NCI-H128 (cell line): ENCODE results near the gene MED15.

Experiments
- DNase-seq: peaks from one replicate; lab custom pipeline; 2025; ENCODE audit not compliant: unreplicated experiment; lab: John Stamatoyannopoulos, UW

The MED15 gene

DNA sequence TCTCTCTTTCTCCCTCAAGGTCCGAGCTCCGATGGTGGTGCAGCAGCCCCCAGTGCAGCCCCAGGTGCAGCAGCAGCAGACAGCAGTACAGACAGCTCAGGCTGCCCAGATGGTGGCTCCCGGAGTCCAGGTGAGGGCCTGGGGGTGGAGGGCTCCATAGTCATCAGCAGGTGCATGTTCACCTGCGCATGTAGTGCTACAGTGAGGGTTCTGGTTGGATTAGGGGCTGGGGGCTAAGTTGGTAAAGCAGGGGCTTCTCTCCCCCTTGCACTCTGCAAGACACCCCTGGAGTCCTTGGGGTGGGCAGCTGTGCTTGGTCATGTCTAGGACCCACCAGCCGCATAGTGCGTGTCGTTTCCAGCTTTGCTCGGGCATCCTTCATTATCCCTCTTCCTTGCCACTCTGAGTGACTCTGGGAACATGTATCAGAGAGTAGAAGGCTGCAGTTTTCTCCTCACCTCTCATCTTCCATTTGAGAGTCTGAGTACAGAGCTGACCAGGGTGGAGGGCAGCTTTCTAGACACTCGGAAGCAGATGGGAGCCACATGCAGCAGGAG is 61.2 kb downstream of the MED15 start:
- DNase-seq = no peak

DNA sequence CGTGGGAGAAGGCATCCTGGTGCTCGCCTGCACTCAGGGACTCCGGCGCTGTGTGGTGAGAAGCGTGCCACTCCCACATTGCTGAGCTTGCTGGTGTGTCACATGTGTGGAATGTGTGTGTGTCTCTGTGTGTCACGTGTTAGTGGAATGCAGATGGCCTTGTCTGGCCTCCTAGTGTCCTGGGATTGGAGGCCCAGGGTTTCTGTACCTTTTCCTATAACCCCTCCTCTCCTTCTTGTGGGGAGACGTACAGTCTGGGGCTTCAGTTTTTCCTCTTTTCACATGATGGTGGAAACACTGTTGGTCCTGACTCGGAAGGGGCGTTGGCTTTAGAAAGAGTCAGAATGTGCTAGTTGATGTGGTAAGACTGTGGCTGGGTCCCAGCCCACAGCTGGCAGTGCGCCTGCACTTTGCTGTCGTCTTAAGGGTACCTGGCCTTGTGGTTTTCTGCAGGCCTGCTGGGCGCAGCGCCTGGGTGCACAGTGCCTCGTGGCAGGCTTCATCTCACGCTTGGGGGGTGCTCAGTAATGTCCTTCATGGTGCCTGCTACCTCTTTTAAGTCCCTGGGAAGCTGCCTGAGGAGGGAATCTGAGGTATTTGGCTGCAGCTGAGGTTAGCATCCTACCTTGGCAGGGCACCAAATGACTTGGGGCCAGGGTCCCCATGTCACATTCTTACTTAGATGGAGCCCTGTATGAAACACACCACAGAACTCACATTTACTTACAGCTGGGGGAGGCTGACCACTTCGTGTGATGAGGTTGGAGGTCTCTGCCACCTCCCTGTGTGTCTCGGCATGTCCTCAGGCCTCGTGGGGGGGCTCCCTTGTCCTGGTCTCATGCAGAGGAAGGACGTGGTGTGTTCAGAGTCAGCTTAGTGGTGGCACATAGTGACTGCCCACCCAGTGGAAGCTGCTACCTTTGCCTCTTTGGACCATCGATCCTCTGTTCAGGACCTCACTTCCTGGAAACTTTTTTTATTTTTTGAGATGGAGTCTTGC is 61.9 kb downstream of the MED15 start:
- no peak for DNase-seq

- no peak for DNase-seq
These were observed 63.7 kb downstream of the MED15 start for GRCh38 chr22:20571078-20571503.

DNA sequence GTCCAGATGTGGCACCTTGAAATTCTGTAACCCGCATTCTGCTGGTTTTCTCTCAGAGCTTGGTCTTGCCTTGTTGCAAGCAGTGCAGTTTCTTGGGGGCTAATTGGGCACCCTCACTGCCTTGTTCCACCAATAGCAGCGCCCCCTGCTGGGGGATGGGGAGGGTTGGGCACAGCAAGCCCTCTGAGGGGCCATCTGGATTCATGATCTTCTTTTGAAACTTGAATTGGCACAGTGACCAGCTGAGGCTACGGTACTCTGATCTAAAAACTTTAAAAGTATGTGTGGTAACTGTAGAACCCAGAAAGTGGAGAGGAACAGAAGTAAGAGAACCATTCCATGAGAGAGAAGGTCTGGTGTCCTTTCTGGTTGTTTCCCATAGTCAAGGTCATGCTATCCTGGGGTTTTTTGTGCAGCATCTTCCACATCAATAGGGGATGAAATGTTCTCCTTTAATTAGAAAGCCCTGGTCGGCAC is 64.2 kb downstream of the MED15 start:
- DNase-seq = no peak

- no peak for DNase-seq
These were observed 64.9 kb downstream of the MED15 start for GRCh38 chr22:20572132-20572802.

- no peak for DNase-seq
These were observed 65.9 kb downstream of the MED15 start for GRCh38 chr22:20573176-20573832.

- no peak for DNase-seq
These were observed 66.6 kb downstream of the MED15 start for GRCh38 chr22:20573833-20574615.

DNA sequence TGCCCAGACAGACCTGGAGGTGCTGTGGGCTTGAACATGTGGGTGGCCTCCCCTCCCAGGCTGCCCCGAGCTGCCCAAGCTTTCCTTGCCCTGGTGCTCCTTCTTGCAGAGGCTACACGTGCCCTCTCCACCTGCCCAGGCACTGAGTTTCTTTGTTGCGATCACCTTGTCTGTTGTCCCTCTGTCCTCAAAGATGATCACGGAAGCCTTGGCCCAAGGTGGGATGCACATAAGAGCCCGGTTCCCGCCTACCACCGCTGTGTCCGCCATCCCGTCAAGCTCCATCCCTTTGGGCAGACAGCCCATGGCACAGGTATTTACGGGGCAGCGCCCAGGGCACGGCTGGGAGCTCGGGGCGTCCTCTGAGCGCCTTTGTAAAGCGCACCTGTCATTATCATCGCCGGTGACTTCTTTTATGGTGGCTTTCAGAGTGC is 67.5 kb downstream of the MED15 start:
- no peak for DNase-seq

GRCh38 chr22:20575724-20576444 is 68.5 kb downstream of the MED15 start:
- DNase-seq = no peak

GRCh38 chr22:20576445-20576816 is 69.0 kb downstream of the MED15 start:
- DNase-seq = no peak

DNA sequence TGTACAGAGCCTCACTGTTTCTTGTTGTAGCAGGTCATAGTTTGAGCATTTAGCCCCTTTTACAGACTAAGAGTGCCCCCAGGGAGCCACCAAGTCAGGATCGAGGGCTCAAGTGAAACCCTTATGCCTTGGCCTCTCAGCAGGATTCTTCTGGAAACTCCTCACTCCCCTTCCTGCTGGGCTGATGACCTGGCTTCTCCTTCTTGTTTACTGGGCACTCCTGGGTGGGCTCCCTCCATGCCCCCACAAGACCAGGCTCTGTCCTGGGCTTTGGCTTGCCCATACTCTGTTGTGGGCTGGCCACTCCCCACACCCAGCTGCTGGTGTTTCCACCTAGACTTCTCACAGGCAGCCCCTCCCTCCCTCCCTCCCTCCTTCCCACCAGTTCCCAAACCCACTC is 69.6 kb downstream of the MED15 start:
- no peak for DNase-seq

GRCh38 chr22:20577549-20577975 is 70.2 kb downstream of the MED15 start:
- DNase-seq = no peak

GRCh38 chr22:20578192-20578591 is 70.8 kb downstream of the MED15 start:
- DNase-seq = no peak

DNA sequence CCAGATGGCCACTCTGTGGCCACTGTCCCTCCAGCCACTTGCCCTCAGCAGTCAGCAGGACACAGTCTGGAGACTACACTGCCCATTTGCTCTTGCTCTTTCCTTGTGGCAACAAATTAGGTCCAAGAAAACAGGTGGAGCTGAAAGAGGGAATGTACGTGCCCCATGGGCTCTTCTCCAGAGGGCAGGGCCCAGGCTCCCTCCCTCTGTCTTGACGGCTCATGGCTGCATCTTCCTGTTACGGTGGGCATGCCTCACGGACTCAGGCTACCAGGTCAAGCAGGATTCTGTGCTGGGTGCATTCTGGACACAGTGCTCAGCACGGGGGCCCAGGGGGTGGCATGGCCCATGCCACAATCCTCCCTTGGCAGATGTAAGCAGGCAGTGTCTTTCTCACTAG is 71.3 kb downstream of the MED15 start:
- DNase-seq = no peak

- no peak for DNase-seq
These were observed 72.1 kb downstream of the MED15 start for GRCh38 chr22:20579273-20580120.

DNA sequence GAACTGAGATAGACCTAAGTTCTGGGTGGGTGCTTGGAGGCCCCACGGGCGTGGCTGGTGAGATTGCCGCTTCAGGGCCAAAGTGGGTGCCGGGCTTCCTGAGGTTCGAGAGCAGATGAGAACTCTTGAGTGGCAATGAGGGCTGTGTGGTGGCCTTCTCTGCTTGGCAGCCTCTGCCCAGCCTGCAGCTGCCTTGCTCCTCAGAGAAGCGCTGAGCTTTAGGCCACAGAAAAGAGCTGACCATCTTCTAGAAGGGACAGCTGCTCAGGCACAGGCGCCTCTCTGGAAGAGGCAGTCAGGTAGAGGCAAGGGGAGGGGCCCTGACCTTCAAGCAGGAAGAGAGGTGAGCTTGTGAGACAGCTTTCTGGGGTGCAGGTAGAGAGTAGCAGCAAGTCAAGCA is 72.8 kb downstream of the MED15 start:
- DNase-seq = no peak

- DNase-seq = no peak
These were observed 73.4 kb downstream of the MED15 start for GRCh38 chr22:20580611-20581502.
